Measurements from ENCODE around the gene ARL10.

DNA sequence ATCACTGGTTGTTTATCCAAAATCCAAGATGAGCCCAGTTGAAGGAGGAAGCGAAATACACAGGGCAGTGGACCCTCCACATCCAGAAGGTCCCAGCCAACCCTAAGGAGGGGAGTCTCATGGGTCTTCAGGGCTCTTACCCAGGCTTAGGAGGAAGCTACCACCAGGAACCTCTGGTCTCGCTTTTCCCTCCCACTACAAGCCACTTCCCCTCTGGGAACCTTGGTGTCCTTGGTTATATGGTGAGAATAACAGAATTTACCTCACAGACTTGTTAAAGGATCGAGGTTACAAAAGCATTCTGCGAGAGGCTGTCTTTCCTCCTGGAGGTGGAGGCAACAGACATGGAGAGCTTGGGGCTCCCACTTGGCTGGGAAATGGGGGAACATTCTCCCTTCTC, 26.7 kb downstream of the ARL10 start:
- TF ChIP-seq, protein P1, sequence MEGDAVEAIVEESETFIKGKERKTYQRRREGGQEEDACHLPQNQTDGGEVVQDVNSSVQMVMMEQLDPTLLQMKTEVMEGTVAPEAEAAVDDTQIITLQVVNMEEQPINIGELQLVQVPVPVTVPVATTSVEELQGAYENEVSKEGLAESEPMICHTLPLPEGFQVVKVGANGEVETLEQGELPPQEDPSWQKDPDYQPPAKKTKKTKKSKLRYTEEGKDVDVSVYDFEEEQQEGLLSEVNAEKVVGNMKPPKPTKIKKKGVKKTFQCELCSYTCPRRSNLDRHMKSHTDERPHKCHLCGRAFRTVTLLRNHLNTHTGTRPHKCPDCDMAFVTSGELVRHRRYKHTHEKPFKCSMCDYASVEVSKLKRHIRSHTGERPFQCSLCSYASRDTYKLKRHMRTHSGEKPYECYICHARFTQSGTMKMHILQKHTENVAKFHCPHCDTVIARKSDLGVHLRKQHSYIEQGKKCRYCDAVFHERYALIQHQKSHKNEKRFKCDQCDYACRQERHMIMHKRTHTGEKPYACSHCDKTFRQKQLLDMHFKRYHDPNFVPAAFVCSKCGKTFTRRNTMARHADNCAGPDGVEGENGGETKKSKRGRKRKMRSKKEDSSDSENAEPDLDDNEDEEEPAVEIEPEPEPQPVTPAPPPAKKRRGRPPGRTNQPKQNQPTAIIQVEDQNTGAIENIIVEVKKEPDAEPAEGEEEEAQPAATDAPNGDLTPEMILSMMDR (IDR thresholded peaks at IDR 0.05) = no peak
- no peak for TF ChIP-seq POLR2AphosphoS5 (IDR thresholded peaks at IDR 0.05)
